ENCODE results near the gene TBC1D1.

DNA sequence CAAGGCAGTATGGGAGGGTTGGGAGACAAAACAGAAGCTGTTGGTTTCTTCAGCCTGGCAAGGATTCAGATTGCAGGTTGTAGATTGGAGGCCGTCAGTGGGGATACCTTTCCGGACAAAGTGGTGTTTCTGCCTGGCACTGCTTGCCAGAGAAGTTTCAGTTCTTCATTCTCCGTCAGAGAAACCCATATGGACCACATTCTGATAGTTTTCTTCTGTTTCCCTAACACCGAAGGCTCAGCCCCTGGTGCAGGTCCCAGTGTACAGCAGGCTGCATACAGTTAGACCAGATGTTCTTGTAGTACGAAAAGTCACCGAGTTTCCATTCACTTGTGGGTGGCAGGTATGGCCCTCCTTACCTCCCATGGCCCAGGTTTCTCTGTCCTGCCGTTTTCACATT lies 176.6 kb downstream of the TBC1D1 start:
- no peak for TF ChIP-seq POLR2A (IDR thresholded peaks at IDR 0.05)
- TF ChIP-seq, protein P1, sequence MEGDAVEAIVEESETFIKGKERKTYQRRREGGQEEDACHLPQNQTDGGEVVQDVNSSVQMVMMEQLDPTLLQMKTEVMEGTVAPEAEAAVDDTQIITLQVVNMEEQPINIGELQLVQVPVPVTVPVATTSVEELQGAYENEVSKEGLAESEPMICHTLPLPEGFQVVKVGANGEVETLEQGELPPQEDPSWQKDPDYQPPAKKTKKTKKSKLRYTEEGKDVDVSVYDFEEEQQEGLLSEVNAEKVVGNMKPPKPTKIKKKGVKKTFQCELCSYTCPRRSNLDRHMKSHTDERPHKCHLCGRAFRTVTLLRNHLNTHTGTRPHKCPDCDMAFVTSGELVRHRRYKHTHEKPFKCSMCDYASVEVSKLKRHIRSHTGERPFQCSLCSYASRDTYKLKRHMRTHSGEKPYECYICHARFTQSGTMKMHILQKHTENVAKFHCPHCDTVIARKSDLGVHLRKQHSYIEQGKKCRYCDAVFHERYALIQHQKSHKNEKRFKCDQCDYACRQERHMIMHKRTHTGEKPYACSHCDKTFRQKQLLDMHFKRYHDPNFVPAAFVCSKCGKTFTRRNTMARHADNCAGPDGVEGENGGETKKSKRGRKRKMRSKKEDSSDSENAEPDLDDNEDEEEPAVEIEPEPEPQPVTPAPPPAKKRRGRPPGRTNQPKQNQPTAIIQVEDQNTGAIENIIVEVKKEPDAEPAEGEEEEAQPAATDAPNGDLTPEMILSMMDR (IDR thresholded peaks at IDR 0.05), result no peak
